Ovary (tissue), 9 donors: ENCODE data around the gene AP2B1. TPM values are rescaled to one million over a fixed set of nuclear protein-coding genes. Genes with fewer than 3 reads are reported as not detected.

Source experiments
- DNase-seq, 5 donors: peaks; one replicate each; pipeline ENCODE4 v3.0.0-alpha.2; 2019 to 2020
- H3K27ac ChIP-seq, 2 donors: fragments of 200-600 bp; one replicate each; pipeline versions ENCODE4 v1.5.1 to v1.8.0; 2019 to 2022
- H3K27me3 ChIP-seq: fragments of 200-600 bp; one replicate; pipeline ENCODE4 v1.8.0; 2022
- H3K36me3 ChIP-seq: fragments of 200-600 bp; sonication (generic); one replicate; pipeline ENCODE4 v1.5.1; 2019
- H3K4me1 ChIP-seq: one replicate; pipeline ENCODE4 v1.8.1; 2013; ENCODE audit warnings: mild to moderate bottlenecking, moderate library complexity; ENCODE audit not compliant: insufficient read depth
- H3K4me3 ChIP-seq: fragments of 200-600 bp; sonication (generic); one replicate; pipeline ENCODE4 v1.5.1; 2017
- H3K9me3 ChIP-seq, 2 donors: fragments of 200-600 bp in 1 of 2; sonication (generic) in 1 of 2; one replicate each; pipeline versions ENCODE4 v1.5.1 to v1.8.1; 2013 to 2019; ENCODE audit warnings: mild to moderate bottlenecking in 1 of 2, moderate library complexity in 1 of 2
- CTCF ChIP-seq, 3 donors: fragments of 450-650 bp in 2 of 3; fragments of 200-600 bp in 1 of 3; IDR thresholded peaks; one replicate each; pipeline versions ENCODE4 v1.5.1 to v1.8.0; 2016 to 2022; ENCODE audit warnings: antibody characterized with exemption in 3 of 3, mild to moderate bottlenecking in 1 of 3
- EP300 ChIP-seq: sonication (generic); formaldehyde crosslinking; IDR thresholded peaks from one replicate; pipeline ENCODE4 v1.6.1; 2017; ENCODE audit warnings: antibody characterized with exemption
- POLR2A ChIP-seq: fragments of 450-650 bp; IDR thresholded peaks from one replicate; pipeline ENCODE4 v1.6.1; 2017; ENCODE audit warnings: antibody characterized with exemption, mild to moderate bottlenecking, moderate library complexity
- WGBS, 3 donors: extraction: QIAGEN DNeasy Blood & Tissue Kit in 1 of 3; methylation state at CpG; one replicate each; pipeline versions ENCODE4 v1.1.5 to v1.1.7; 2013 to 2017; 5-methylcytosine and 5-hydroxymethylcytosine counted together
- intact Hi-C, 4 donors: fragments of 100-400 bp; cut with DNase I; formaldehyde crosslinking; loops; one replicate each; pipeline versions ENCODE4 v1.11.0 to v1.15.1; 2022 to 2023
- polyA plus RNA-seq, 2 donors: library from polyadenylated mRNA; stranded (reverse); fragments of 200-250 nt in 1 of 2; fragments of 350-450 nt in 1 of 2; fragmentation: Illumina TruSeq in 1 of 2; extraction: RNeasy Lipid Tissue Mini Kit (QIAGEN cat#74804) in 1 of 2; gene quantifications; one replicate each; pipeline ENCODE4 v1.2.3, GENCODE V29; 2013 to 2014
- total RNA-seq, 7 donors: library from RNA; depleted of rRNA in 2 of 7; stranded (reverse); fragments of >200 nt in 2 of 7; fragmentation: NEBNext Ultra II Directional in 3 of 7; extraction: Animal tissue kit (Norgen Biotek cat#: 25700) in 3 of 7; gene quantifications; one replicate each; pipeline versions ENCODE4 v1.1.0 to v1.2.4, GENCODE V29; 2016 to 2023
- donor health status: DM: no; HTN: no; CAD: no; lungs with moderate emphysema.
- donor health status: DM: no; HTN: no; CAD: no.
- donor health status: Bipolar disorder and iron deficiency.
- donor health status: DM: yes; HTN: yes; CAD: no.
- donor health status: DM: no; HTN: no; CAD: no.
- donor health status: DM: yes; HTN: yes; CAD: no.

AP2B1 gene
- total and polyA plus RNA-seq, 9 donors: 42.6 to 170 (median 139) TPM

GRCh38 chr17:35735036-35735805 lies 148.1 kb downstream of the AP2B1 start:
- TF ChIP-seq CTCF (IDR thresholded peaks at IDR 0.05): no peak
- TF ChIP-seq EP300: no peak
- TF ChIP-seq POLR2A: no peak
- 79 to 89% (median 85%) methylated on average over 29 of the region's 29 CpGs for WGBS, 3 donors
- no peak for DNase-seq
- intact Hi-C loops: no loop called here
- Histone ChIP-seq H3K4me1 (peaks cover 7% of the 10 kb centered on the region), H3K36me3 (no peaks in the 10 kb centered on the region), H3K4me3 (no peak overlapping the region), H3K27ac (no peak overlapping the region), H3K9me3 (no peaks in the 10 kb centered on the region), H3K27me3 (no peaks in the 10 kb centered on the region)

- intact Hi-C loops: no loop called here
- Histone ChIP-seq H3K27ac (no peak overlapping the region), H3K9me3 (no peaks in the 10 kb centered on the region), H3K36me3 (no peaks in the 10 kb centered on the region), H3K4me1 (peaks cover 5% of the 10 kb centered on the region), H3K27me3 (no peaks in the 10 kb centered on the region), H3K4me3 (no peak overlapping the region)
- no peak for TF ChIP-seq CTCF (IDR thresholded peaks at IDR 0.05)
- 84 to 92% (median 89%) methylated on average over 5 of the region's 5 CpGs for WGBS, 3 donors
- no peak for DNase-seq
Observed at GRCh38 chr17:35736236-35736635, 149.1 kb downstream of the AP2B1 start.

- no peaks in the 10 kb centered on the region for H3K9me3 ChIP-seq
- no peak overlapping the region for H3K4me3 ChIP-seq
- 77 to 84% (median 81%) methylated on average over 5 of the region's 5 CpGs for WGBS, 3 donors
- H3K36me3 ChIP-seq: no peaks in the 10 kb centered on the region
- H3K4me1 ChIP-seq: peaks cover 6% of the 10 kb centered on the region
- no peaks in the 10 kb centered on the region for H3K27me3 ChIP-seq
- intact Hi-C loops: no loop called here
- TF ChIP-seq EP300 (no peak), POLR2A (no peak), CTCF (IDR thresholded peaks at IDR 0.05) (no peak)
- H3K27ac ChIP-seq: no peak overlapping the region
- DNase-seq: no peak
Observed at GRCh38 chr17:35738519-35739133, 151.5 kb downstream of the AP2B1 start.

DNA sequence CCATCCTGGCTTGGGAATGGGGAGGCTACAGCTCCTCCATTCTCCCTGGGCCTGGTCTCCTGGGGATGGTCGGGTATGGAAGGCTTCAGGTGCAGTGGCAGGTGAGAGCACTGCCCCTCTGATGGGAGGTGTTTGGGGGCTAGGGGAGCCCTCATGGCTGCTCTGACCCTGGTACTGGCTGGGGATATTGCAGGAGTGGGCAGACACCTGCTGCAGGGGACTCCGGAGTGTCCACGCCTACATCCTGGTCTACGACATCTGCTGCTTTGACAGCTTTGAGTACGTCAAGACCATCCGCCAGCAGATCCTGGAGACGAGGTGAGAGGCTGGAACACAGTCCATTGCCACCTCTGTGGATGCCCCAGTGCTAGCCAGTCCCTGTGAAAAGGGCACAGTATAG lies 153.1 kb downstream of the AP2B1 start:
- TF ChIP-seq CTCF (IDR thresholded peaks at IDR 0.05): no peak
- TF ChIP-seq POLR2A: no peak
- no peak for TF ChIP-seq EP300
- 84 to 93% (median 85%) methylated on average over 7 of the region's 7 CpGs for WGBS, 3 donors
- intact Hi-C loops: loop anchor here (10.0 kb wide), 5 partner anchors 125 to 425 kb away; no protein-coding TSS in a partner anchor
- no peak for DNase-seq
- Histone ChIP-seq H3K4me3 (no peak overlapping the region), H3K36me3 (no peaks in the 10 kb centered on the region), H3K27ac (no peak overlapping the region), H3K4me1 (peaks cover 6% of the 10 kb centered on the region), H3K27me3 (no peaks in the 10 kb centered on the region), H3K9me3 (no peaks in the 10 kb centered on the region)
